GM12878 (cell line): ENCODE data around the gene TMEM179B. TPM values are rescaled to one million over a fixed set of nuclear protein-coding genes. Genes with fewer than 3 reads are reported as not detected.
A peak's percentile ranks its signal among the peaks of the same experiment; 100 is the strongest.

Experiments used
- ATAC-seq: fragments of 200-7000 bp; cut with Tn5 transposase; 3 replicates; pipeline ENCODE4 v1.9.1; 2020; ENCODE audit warnings: mild to moderate bottlenecking, moderate library complexity
- BruUV-seq: library from RNA; stranded (reverse); fragments of 400-500 nt; replicated peaks from 2 replicates; lab custom pipeline; 2021; lab: Mats Ljungman, UMichigan
- CTCF ChIA-PET: fragments of 300-600 bp; sonication (Branson Sonifier 250); formaldehyde crosslinking; extraction: SDS; loops from one replicate; lab custom pipeline; 2021; ENCODE audit warnings: inconsistent platforms; lab: Yijun Ruan, JAX
- POLR2A ChIA-PET: fragments of 350-600 bp; formaldehyde crosslinking; extraction: SDS; loops from one replicate; lab custom pipeline; 2021; ENCODE audit warnings: inconsistent platforms; lab: Charles Lee
- RAD21 ChIA-PET: fragments of 300-600 bp; sonication (Branson Sonifier 250); formaldehyde crosslinking; loops from one replicate; lab custom pipeline; 2023; ENCODE audit warnings: antibody characterized with exemption; ENCODE audit not compliant: unreplicated experiment; lab: Charles Lee
- SMC1A ChIA-PET: fragments of 300-600 bp; sonication (Branson Sonifier 250); formaldehyde crosslinking; loops from one replicate; lab custom pipeline; 2023; ENCODE audit not compliant: unreplicated experiment, uncharacterized antibody; lab: Charles Lee
- DNase-seq: peaks from one replicate; pipeline ENCODE4 v3.0.0-alpha.2; 2011; ENCODE audit warnings: low read depth, low spot score
- FAIRE-seq: peaks from 3 replicates; lab custom pipeline; 2011; peaks lifted over from hg19 to GRCh38; lab: Jason Lieb, UNC
- H2AFZ ChIP-seq: 2 replicates; pipeline ENCODE4 v1.6.0; 2011; ENCODE audit warnings: low read depth, low read length, control low read depth; ENCODE audit not compliant: control insufficient read depth
- H3K27ac ChIP-seq: 2 replicates; pipeline ENCODE4 v1.5.1; 2011; ENCODE audit warnings: control low read depth; ENCODE audit not compliant: control insufficient read depth, insufficient read depth
- H3K27me3 ChIP-seq, 2 experiments: replicated peaks in 1 of 2; 2 replicates each; pipeline versions ENCODE4 v1.6.0 to v1.6.1; 2011; ENCODE audit warnings: low read length in 1 of 2; ENCODE audit not compliant: control insufficient read depth in 2 of 2, insufficient read depth in 2 of 2
- H3K36me3 ChIP-seq, 2 experiments: 2 replicates each; pipeline ENCODE4 v1.5.1; 2011; ENCODE audit warnings: low read length in 1 of 2; ENCODE audit not compliant: control insufficient read depth in 2 of 2, insufficient read depth in 2 of 2
- H3K4me1 ChIP-seq: 2 replicates; pipeline ENCODE4 v1.6.1; 2011; ENCODE audit warnings: mild to moderate bottlenecking, low read length, moderate library complexity, mixed read lengths; ENCODE audit not compliant: control insufficient read depth, insufficient read depth
- H3K4me2 ChIP-seq: 2 replicates; pipeline ENCODE4 v1.6.0; 2011; ENCODE audit warnings: control low read depth; ENCODE audit not compliant: control insufficient read depth, insufficient read depth
- H3K4me3 ChIP-seq: fragments of 200-600 bp; sonication (generic); 2 replicates; pipeline ENCODE4 v1.5.1; 2016
- H3K79me2 ChIP-seq: 2 replicates; pipeline ENCODE4 v1.6.0; 2011; ENCODE audit warnings: low read length; ENCODE audit not compliant: control insufficient read depth, insufficient read depth
- H3K9ac ChIP-seq: 2 replicates; pipeline ENCODE4 v1.8.0; 2011; ENCODE audit warnings: low read length, control low read depth, mixed read lengths; ENCODE audit not compliant: control insufficient read depth, insufficient read depth
- H3K9me3 ChIP-seq: replicated peaks from 3 replicates; pipeline ENCODE4 v1.5.1; 2011; ENCODE audit warnings: mild to moderate bottlenecking, low read length; ENCODE audit not compliant: control insufficient read depth, insufficient read depth
- H4K20me1 ChIP-seq: 2 replicates; pipeline ENCODE4 v1.6.0; 2011; ENCODE audit not compliant: control insufficient read depth, insufficient read depth
- E2F8 ChIP-seq: fragments of 450-650 bp; IDR thresholded peaks from 2 replicates; pipeline ENCODE4 v1.6.1; 2018; ENCODE audit warnings: mild to moderate bottlenecking, low read depth, moderate library complexity; ENCODE audit not compliant: partially characterized antibody
- LARP7 ChIP-seq: fragments of 450-650 bp; IDR thresholded peaks from 2 replicates; pipeline ENCODE4 v1.6.1; 2017; ENCODE audit warnings: mild to moderate bottlenecking
- MEF2B ChIP-seq: fragments of 450-650 bp; IDR thresholded peaks from 2 replicates; pipeline ENCODE4 v1.6.1; 2018; ENCODE audit warnings: mild to moderate bottlenecking, moderate library complexity; ENCODE audit not compliant: partially characterized antibody, poor library complexity, severe bottlenecking
- MYC ChIP-seq: IDR thresholded peaks from 2 replicates; pipeline ENCODE4 v1.6.1; 2011; ENCODE audit warnings: mild to moderate bottlenecking, low read length, moderate library complexity, inconsistent platforms; ENCODE audit not compliant: insufficient read depth, insufficient replicate concordance, insufficient read length, severe bottlenecking
- NR2C1 ChIP-seq: fragments of 450-650 bp; IDR thresholded peaks from 2 replicates; pipeline ENCODE4 v1.6.1; 2017; ENCODE audit warnings: antibody characterized with exemption, mild to moderate bottlenecking, moderate library complexity
- POLR2AphosphoS2 ChIP-seq: IDR thresholded peaks from 2 replicates; pipeline ENCODE4 v1.6.1; 2011; ENCODE audit warnings: low read depth, mild to moderate bottlenecking, low read length, improper control_type of control experiment, moderate library complexity
- POLR2AphosphoS5 ChIP-seq: IDR thresholded peaks from 2 replicates; pipeline ENCODE4 v1.6.1; 2011; ENCODE audit warnings: mild to moderate bottlenecking, low read length, inconsistent platforms
- RAD51 ChIP-seq: fragments of 450-650 bp; IDR thresholded peaks from 2 replicates; pipeline ENCODE4 v1.6.1; 2016; ENCODE audit warnings: moderate library complexity, mild to moderate bottlenecking, inconsistent platforms
- RUNX3 ChIP-seq: IDR thresholded peaks from 2 replicates; pipeline ENCODE4 v1.6.1; 2012; ENCODE audit warnings: low read length, inconsistent platforms
- TBL1XR1 ChIP-seq: IDR thresholded peaks from 2 replicates; pipeline ENCODE4 v1.6.1; 2012; ENCODE audit warnings: low read depth, low read length, improper control_type of control experiment
- TCF7 ChIP-seq: IDR thresholded peaks from 2 replicates; pipeline ENCODE4 v1.6.1; 2014; ENCODE audit warnings: antibody characterized with exemption, borderline replicate concordance
- ZBED1 ChIP-seq: IDR thresholded peaks from 2 replicates; pipeline ENCODE4 v1.6.1; 2016; ENCODE audit warnings: borderline replicate concordance
- ZNF687 ChIP-seq: fragments of 450-650 bp; IDR thresholded peaks from 2 replicates; pipeline ENCODE4 v1.6.1; 2017; ENCODE audit warnings: mild to moderate bottlenecking, moderate library complexity
- WGBS: methylation state at CpG from one replicate; pipeline ENCODE4 v1.1.6; 2016; ENCODE audit warnings: low lambda C conversion rate; ENCODE audit not compliant: insufficient replicate concordance, insufficient coverage; ENCODE audit errors: missing lambda C conversion rate; 5-methylcytosine and 5-hydroxymethylcytosine counted together
- in situ Hi-C: fragments of 300-500 bp; cut with MboI; formaldehyde crosslinking; loops from 9 replicates; pipeline ENCODE4 v1.14.3; 2018; ENCODE audit warnings: mixed read lengths
- intact Hi-C: fragments of 100-400 bp; cut with micrococcal nuclease; formaldehyde crosslinking; loops from one replicate; pipeline ENCODE4 v1.14.2; 2022; ENCODE audit not compliant: unreplicated experiment
- polyA plus RNA-seq, 11 experiments: library from polyadenylated mRNA; depleted of rRNA in 4 of 11; unstranded in 6 of 11; stranded (reverse) in 5 of 11; fragments of >200 nt; fragmentation: Nextera tagmentation in 4 of 11; fragmentation: Illumina TruSeq in 1 of 11; extraction: Ambion mirVana in 4 of 11; extraction: Trizol in 1 of 11; gene quantifications; 1 replicate in 1 of 11; 2 replicates in 10 of 11; pipeline versions ENCODE4 v1.2.1 to v1.2.3, GENCODE V29; 2011 to 2016; ENCODE audit warnings: inconsistent platforms in 2 of 11, missing spikeins in 2 of 11, low read depth in 1 of 11
- total RNA-seq, 4 experiments: library from RNA; depleted of rRNA in 3 of 4; stranded (reverse); fragments of >200 nt in 3 of 4; fragmentation: Illumina TruSeq in 1 of 4; extraction: Trizol in 1 of 4; gene quantifications; 2 replicates each; pipeline versions ENCODE4 v1.2.1 to v1.2.3, GENCODE V29; 2013 to 2021

Gene TMEM179B
- total and polyA plus RNA-seq, 10 of the 15 experiments (the other 5 are each of a cell fraction or from before 2014, with no cell fraction given), result 21.7 to 82.4 (median 42.0) TPM

GRCh38 chr11:62832336-62833234 lies 45.4 kb downstream of the TMEM179B start, which contains the start of gene TEX54:
TSS of gene TEX54 (minus strand) at chr11:62832841.
- TF ChIP-seq TBL1XR1 (no peak), LARP7 (peak; percentile 33; the same call in 1 of the 2 replicates), ZBED1 (peak; percentile 49; the same call in 1 of the 2 replicates), TCF7 (no peak), POLR2AphosphoS2 (peak; percentile 50; the same call in 1 of the 2 replicates), MYC (peak; percentile 1), RUNX3 (no peak), RAD51 (0 out of 2 replicates have a peak, but pooled peaks have one; percentile 1), ZNF687 (0 out of 2 replicates have a peak, but pooled peaks have one; percentile 22), POLR2AphosphoS5 (peak; percentile 3; the same call in 1 of the 2 replicates), E2F8 (no peak), MEF2B (no peak), NR2C1 (no peak)
- TF ChIP-seq, all 136 proteins: peak for 7
- RAD21 ChIA-PET, result interaction anchor here (0.7 to 2.1 kb wide), 13 partner anchors 8 to 104 kb away, joined by 3 to 12 read pairs (median 4); partner anchors contain the start of genes NXF1, TMEM179B, TMEM223 and TTC9C
- ATAC-seq, result peak; percentile 18
- H3K27ac ChIP-seq, result peak within 1 kb of the TSS; percentile 84
- H2AFZ ChIP-seq, result peak within 1 kb of the TSS; percentile 51
- FAIRE-seq, result no peak
- H3K4me2 ChIP-seq, result peak within 1 kb of the TSS; percentile 92
- WGBS, result 22% methylated on average over 40 of the region's 40 CpGs
- intact Hi-C loops, result loop anchor here (10.0 kb wide), 1 partner anchor 238 kb away; the partner anchor contains the start of gene TUT1
- SMC1A ChIA-PET, result interaction anchor here (0.7 to 1.9 kb wide), 6 partner anchors 8 to 78 kb away, joined by 3 to 7 read pairs (median 4); partner anchors contain the start of gene ZBTB3
- H4K20me1 ChIP-seq, result no peaks in the 10 kb centered on the region
- H3K4me3 ChIP-seq, result peak within 1 kb of the TSS; percentile 99
- peaks cover 8% of the 10 kb centered on the region for H3K4me1 ChIP-seq
- no peaks in the 10 kb centered on the region for H3K9me3 ChIP-seq
- no peak for DNase-seq
- H3K79me2 ChIP-seq, result peaks cover 32% of the 10 kb centered on the region
- peaks cover 15 to 18% of the 10 kb centered on the region in 2 experiments for H3K36me3 ChIP-seq
- POLR2A ChIA-PET, result interaction anchor here (0.6 to 2.9 kb wide), 22 partner anchors 8 to 838 kb away, joined by 3 to 50 read pairs (median 5); partner anchors contain the start of genes C11orf98, CSKMT, NXF1 and POLR2G
- H3K9ac ChIP-seq, result peak within 1 kb of the TSS; percentile 53
- no peaks in the 10 kb centered on the region for H3K27me3 ChIP-seq
- TSS peak; percentile 95 for BruUV-seq
- in situ Hi-C loops, result no loop called here
- CTCF ChIA-PET, result interaction anchor here (0.7 to 3.3 kb wide), 5 partner anchors 25 to 49 kb away, joined by 3 to 31 read pairs (median 3); partner anchors contain the start of gene TMEM179B
